ENCODE data around the gene OTX1.
"Not testable (repeated sequence)": the region's sequence is repeated elsewhere in the genome, so short reads cannot be mapped to it uniquely, and the experiment has no call there.

The OTX1 gene

GRCh38 chr2:63059793-63060471, 9.3 kb downstream of the OTX1 start:
- no peak for DNase-seq

- no peak for DNase-seq
These were observed 9.9 kb downstream of the OTX1 start for GRCh38 chr2:63060472-63060991.

GRCh38 chr2:63064197-63064596, 13.6 kb downstream of the OTX1 start:
- DNase-seq = no peak

- no peak for DNase-seq
These were observed 14.0 kb downstream of the OTX1 start for GRCh38 chr2:63064661-63065060.

- DNase-seq = no peak
These were observed 15.6 kb downstream of the OTX1 start for GRCh38 chr2:63066265-63066664.

DNA sequence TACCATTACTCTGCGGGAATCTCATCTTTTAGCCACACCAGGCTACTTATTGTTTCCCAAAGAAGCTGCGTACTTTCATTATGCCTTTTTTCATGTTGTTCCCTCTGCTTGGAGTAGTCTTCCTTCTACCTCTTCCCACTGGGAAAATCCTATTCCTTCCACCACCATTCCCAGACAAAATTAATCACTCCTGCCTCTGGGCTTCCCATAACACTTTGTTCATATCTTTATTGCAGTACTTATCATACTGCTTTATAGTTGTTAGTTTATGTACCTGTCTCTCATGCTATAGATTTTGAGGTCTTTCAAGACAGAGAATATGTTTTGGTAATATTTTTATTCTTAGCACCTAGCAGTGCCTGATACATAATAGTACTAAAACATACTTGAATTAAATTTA, 16.2 kb downstream of the OTX1 start:
- DNase-seq = no peak

DNA sequence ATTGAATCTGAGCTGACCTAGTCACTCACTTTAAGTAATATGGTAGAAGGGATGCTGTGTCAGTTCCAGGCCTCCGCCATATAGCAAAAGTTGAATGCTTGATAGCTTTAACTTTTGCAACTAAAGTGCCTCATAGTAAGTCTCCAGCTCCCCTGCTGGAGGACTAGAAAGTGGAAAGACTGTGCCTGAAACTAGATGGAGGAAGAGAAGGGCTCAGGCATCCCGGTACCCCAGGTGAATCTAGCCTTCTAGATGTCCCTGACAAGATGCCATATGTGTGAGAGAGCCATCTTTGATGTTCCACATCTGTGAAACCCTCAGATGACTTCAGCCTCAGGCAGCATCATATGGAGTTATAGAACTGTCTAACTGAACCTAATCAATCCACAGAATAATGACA, 21.0 kb downstream of the OTX1 start:
- no peak for DNase-seq

DNA sequence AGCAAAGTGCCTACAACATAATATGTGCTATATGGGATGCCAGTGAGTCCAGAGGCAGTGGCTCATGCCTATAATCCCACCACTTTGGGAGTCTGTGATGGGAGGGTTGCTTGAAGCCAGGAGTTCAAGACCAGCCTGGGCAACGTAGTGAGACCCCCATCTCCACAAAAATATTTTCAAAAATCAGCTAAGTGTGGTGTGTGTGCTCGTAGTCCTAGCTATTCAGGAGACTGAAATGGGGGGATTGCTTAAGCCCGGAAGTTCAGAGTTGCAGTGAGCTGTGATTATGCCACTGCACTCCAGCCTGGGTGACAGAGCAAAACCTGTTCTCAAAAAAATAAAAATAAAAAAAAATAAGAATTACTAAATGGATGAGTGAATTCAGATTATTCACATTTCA, 23.4 kb downstream of the OTX1 start:
- DNase-seq = no peak

- not testable (repeated sequence) for DNase-seq
These were observed 23.8 kb downstream of the OTX1 start for GRCh38 chr2:63074399-63074798.

DNA sequence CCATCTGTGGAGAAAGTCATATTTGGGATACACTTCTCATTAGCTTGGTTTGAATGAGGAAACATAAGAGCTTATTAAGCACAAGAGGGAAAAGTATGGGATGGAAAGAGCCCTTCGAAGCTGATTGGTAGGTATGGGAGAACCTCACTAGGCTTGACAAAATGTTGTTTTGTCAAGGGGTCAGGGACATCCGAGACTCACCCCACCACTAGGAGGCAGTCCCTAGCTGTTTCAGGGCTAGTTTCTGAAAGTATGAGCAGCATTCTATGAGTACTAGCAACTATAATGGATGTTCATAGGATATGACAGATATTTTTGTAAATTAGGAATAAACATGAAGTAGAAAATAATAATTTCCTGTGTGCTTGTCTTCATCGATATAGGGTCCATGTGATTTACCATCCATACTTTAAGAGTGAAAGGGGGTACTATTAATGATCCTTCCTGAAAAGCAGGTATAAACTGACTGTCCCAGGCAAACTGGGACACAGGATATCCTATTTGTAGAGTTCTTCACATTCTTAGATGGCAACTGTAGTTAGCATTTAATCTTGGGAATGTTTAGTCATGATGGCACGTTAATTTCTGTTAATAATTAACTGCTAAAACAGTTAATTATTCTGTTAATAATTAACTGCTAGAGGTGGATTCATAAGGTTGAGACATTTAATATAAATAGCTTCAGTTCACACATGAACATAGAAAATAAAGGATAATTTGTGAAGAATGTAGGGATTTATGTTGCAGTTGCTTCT, 28.4 kb downstream of the OTX1 start:
- no peak for DNase-seq

- no peak for DNase-seq
These were observed 30.8 kb downstream of the OTX1 start for GRCh38 chr2:63081404-63081803.

- DNase-seq = no peak
These were observed 36.1 kb downstream of the OTX1 start for GRCh38 chr2:63086687-63087086.

DNA sequence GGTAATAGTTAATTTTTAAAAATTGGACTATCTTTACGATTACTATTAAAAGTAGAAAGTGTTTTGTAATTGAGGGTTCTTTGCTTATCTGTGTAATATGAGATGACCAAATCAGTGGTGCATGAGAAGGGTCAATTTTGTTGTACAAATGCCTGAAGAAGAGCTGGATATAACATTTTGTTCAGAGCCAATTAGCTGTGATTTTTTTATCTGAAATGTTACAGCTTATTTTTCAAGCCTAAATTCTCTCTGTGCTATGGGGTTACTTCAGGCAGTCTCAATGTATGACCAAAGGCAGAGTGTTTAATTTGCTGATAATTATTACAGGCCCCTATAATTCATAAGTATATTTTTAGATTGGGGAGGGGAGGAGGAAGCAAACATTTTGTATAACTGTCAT, 41.8 kb downstream of the OTX1 start:
- no peak for DNase-seq

DNA sequence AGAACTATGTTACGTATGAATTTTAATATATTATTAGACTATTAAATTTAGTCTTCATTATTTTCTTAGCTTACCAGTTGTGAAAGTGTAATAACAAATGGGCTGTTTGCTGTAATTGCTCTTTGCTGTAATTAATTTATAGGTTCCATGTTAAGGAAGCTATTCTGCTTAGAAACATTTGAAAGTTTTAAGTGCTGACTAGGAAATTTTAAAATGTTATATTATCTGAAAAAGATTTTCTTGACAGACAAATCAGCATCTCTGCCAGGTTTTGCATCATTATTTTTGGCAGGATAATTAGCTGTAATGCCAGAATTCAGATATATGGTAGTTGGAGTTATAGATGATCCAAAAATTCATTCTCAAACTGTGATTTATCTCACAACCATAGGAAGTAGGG, 42.2 kb downstream of the OTX1 start:
- no peak for DNase-seq

GRCh38 chr2:63093502-63093901, 42.9 kb downstream of the OTX1 start:
- DNase-seq = no peak

GRCh38 chr2:63096491-63096890, 45.9 kb downstream of the OTX1 start:
- DNase-seq = no peak

- no peak for DNase-seq
These were observed 48.4 kb downstream of the OTX1 start for GRCh38 chr2:63099032-63099431.

DNA sequence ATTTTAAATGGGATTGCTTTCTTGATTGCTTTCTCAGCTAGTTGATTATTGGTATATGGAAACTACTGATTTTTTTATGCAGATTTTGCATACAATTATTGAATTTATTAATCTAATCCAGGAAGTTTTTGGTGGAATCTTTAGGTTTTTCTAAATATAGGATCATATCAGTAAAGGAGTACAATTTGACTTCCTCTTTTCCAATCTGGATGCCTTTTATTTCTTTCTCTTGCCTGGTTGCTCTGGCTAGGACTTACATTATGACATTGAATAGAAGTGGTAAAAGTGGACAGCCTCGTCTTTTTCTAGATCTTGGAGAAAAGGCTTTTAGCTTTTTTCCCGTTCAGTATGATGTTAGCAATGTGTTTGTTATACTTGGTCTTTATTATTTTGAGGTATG, 51.3 kb downstream of the OTX1 start:
- no peak for DNase-seq

GRCh38 chr2:63104482-63104881, 53.9 kb downstream of the OTX1 start:
- no peak for DNase-seq
